ENCODE data around the gene TRABD.

Gene TRABD

GRCh38 chr22:50208939-50209892, 23.5 kb downstream of the TRABD start:
- Histone ChIP-seq H2BK5ac (ENCODE audit: low read depth, low read length, poor library complexity) (no peak overlapping the region), H3K4me2 (ENCODE audit: low read length) (no peak overlapping the region), H3K27ac (ENCODE audit: low read depth, low read length) (no peak overlapping the region), H3K36me3 (ENCODE audit: control insufficient read depth in 1 of 2, insufficient read depth in 2 of 2, low read length in 2 of 2) (peaks cover 52 to 53% of the 10 kb centered on the region in 2 experiments), H3K9me3 (ENCODE audit: insufficient read depth, low read depth, low read length) (peaks cover 4% of the 10 kb centered on the region), H2AFZ (ENCODE audit: insufficient read depth, low read length, poor library complexity) (no peak overlapping the region), H3K23ac (ENCODE audit: low read length) (no peak overlapping the region), H3K79me1 (ENCODE audit: low read length) (no peaks in the 10 kb centered on the region), H3K79me2 (ENCODE audit: control insufficient read depth, insufficient read depth, low read length, poor library complexity) (no peaks in the 10 kb centered on the region), H3K18ac (ENCODE audit: low read length) (no peak overlapping the region), H2BK12ac (ENCODE audit: low read length) (no peak overlapping the region), H3K27me3 (ENCODE audit: insufficient read depth, low read length) (no peaks in the 10 kb centered on the region), H3K4ac (ENCODE audit: low read depth, low read length) (no peak overlapping the region), H2BK120ac (ENCODE audit: insufficient read depth, low read length, poor library complexity) (no peak overlapping the region), H4K8ac (ENCODE audit: low read depth, low read length) (no peak overlapping the region), H3K14ac (ENCODE audit: low read length) (no peak overlapping the region), H2AK5ac (ENCODE audit: low read length) (no peak overlapping the region), H4K12ac (ENCODE audit: low read depth, low read length) (no peak overlapping the region), H3K4me1 (ENCODE audit: control insufficient read depth in 1 of 2, insufficient read depth in 2 of 2, low read length in 2 of 2) (peaks cover 0 to 4% of the 10 kb centered on the region in 2 experiments), H4K91ac (ENCODE audit: low read depth, low read length) (no peak overlapping the region), H3K9ac (ENCODE audit: low read length) (no peak overlapping the region), H3K4me3 (ENCODE audit: low read depth, low read length) (no peak overlapping the region)
- no peak for DNase-seq
- WGBS (ENCODE audit: extremely low coverage, insufficient coverage, insufficient read length) = no CpG with 5 or more reads among the region's 31 CpGs

DNA sequence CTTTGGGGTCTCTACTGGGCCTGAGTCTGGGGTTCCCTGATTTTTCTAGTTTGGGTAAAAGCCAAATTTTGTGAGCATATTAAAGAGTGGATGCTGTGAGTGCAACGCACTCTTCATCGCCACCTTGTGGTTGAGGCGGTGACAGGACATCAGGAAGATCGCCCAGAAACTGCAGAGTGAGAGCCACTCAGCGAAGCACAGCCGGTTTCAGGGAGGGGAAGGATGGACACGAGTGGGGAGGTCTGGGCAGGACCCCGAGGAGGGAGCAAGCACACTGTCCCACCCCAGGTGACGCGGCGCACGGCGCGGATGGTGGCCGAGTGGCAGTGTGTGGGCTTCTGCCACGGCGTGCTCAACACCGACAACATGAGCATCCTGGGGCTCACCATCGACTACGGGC, 24.2 kb downstream of the TRABD start:
- peak in 1 of 2 donors; percentile 73 for DNase-seq
- no peak overlapping the region for H3K14ac ChIP-seq (ENCODE audit: low read length)
- no peak overlapping the region for H3K4me3 ChIP-seq (ENCODE audit: low read depth, low read length)
- H3K18ac ChIP-seq (ENCODE audit: low read length) = no peak overlapping the region
- no peak overlapping the region for H2BK12ac ChIP-seq (ENCODE audit: low read length)
- no peak overlapping the region for H3K23ac ChIP-seq (ENCODE audit: low read length)
- no peaks in the 10 kb centered on the region for H3K27me3 ChIP-seq (ENCODE audit: insufficient read depth, low read length)
- no CpG with 5 or more reads among the region's 20 CpGs for WGBS (ENCODE audit: extremely low coverage, insufficient coverage, insufficient read length)
- peaks cover 4% of the 10 kb centered on the region for H3K9me3 ChIP-seq (ENCODE audit: insufficient read depth, low read depth, low read length)
- H3K4me1 ChIP-seq (ENCODE audit: control insufficient read depth in 1 of 2, insufficient read depth in 2 of 2, low read length in 2 of 2) = peaks cover 0 to 4% of the 10 kb centered on the region in 2 experiments
- no peaks in the 10 kb centered on the region for H3K79me1 ChIP-seq (ENCODE audit: low read length)
- no peak overlapping the region for H4K91ac ChIP-seq (ENCODE audit: low read depth, low read length)
- H4K12ac ChIP-seq (ENCODE audit: low read depth, low read length) = no peak overlapping the region
- H3K4me2 ChIP-seq (ENCODE audit: low read length) = no peak overlapping the region
- no peak overlapping the region for H2AK5ac ChIP-seq (ENCODE audit: low read length)
- H3K9ac ChIP-seq (ENCODE audit: low read length) = no peak overlapping the region
- no peaks in the 10 kb centered on the region for H3K79me2 ChIP-seq (ENCODE audit: control insufficient read depth, insufficient read depth, low read length, poor library complexity)
- no peak overlapping the region for H2AFZ ChIP-seq (ENCODE audit: insufficient read depth, low read length, poor library complexity)
- H2BK120ac ChIP-seq (ENCODE audit: insufficient read depth, low read length, poor library complexity) = no peak overlapping the region
- no peak overlapping the region for H4K8ac ChIP-seq (ENCODE audit: low read depth, low read length)
- peaks cover 56% of the 10 kb centered on the region in 2 experiments for H3K36me3 ChIP-seq (ENCODE audit: control insufficient read depth in 1 of 2, insufficient read depth in 2 of 2, low read length in 2 of 2)
- H3K27ac ChIP-seq (ENCODE audit: low read depth, low read length) = no peak overlapping the region
- H3K4ac ChIP-seq (ENCODE audit: low read depth, low read length) = no peak overlapping the region
- no peak overlapping the region for H2BK5ac ChIP-seq (ENCODE audit: low read depth, low read length, poor library complexity)

DNA sequence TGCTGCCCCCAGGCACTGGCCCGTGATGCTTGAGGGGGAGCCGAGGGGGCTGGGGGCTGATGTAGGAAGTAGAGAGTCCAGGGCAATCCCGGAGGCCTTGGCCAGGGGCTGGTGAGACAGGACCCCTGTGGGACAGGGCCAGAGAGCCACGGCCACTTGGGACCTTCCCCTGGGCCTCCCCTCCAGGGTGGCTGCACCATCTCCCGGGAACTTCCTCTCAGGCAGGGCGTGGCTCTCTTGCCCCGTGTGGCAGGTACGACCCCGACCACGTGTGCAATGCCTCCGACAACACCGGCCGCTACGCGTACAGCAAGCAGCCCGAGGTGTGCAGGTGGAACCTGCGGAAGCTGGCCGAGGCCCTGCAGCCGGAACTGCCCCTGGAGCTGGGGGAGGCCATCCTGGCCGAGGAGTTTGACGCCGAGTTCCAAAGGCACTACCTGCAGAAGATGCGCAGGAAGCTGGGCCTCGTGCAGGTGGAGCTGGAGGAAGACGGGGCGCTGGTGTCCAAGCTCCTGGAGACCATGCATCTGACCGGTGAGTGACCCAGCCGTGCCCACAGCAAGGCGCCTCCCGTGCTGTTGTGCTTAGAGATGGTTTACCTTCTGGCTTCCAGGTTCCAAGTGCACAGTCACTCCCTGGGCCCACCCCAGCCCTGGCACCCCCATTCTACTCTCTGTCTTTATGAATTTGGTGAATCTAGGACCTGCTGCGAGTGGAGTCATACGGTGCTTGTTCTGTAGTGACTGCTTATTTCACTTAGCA, 24.8 kb downstream of the TRABD start:
- no peak overlapping the region for H2BK120ac ChIP-seq (ENCODE audit: insufficient read depth, low read length, poor library complexity)
- no peak overlapping the region for H4K91ac ChIP-seq (ENCODE audit: low read depth, low read length)
- H2AFZ ChIP-seq (ENCODE audit: insufficient read depth, low read length, poor library complexity) = no peak overlapping the region
- H3K4me2 ChIP-seq (ENCODE audit: low read length) = no peak overlapping the region
- no peaks in the 10 kb centered on the region for H3K79me1 ChIP-seq (ENCODE audit: low read length)
- no CpG with 5 or more reads among the region's 32 CpGs for WGBS (ENCODE audit: extremely low coverage, insufficient coverage, insufficient read length)
- no peak overlapping the region for H3K18ac ChIP-seq (ENCODE audit: low read length)
- peaks cover 4% of the 10 kb centered on the region for H3K9me3 ChIP-seq (ENCODE audit: insufficient read depth, low read depth, low read length)
- no peak overlapping the region for H4K12ac ChIP-seq (ENCODE audit: low read depth, low read length)
- H3K4me3 ChIP-seq (ENCODE audit: low read depth, low read length) = peak overlapping the region; percentile 10
- no peak overlapping the region for H2BK5ac ChIP-seq (ENCODE audit: low read depth, low read length, poor library complexity)
- H3K4ac ChIP-seq (ENCODE audit: low read depth, low read length) = no peak overlapping the region
- H3K9ac ChIP-seq (ENCODE audit: low read length) = no peak overlapping the region
- no peak overlapping the region for H2AK5ac ChIP-seq (ENCODE audit: low read length)
- H3K14ac ChIP-seq (ENCODE audit: low read length) = no peak overlapping the region
- no peaks in the 10 kb centered on the region for H3K27me3 ChIP-seq (ENCODE audit: insufficient read depth, low read length)
- H3K23ac ChIP-seq (ENCODE audit: low read length) = no peak overlapping the region
- peaks cover 62% of the 10 kb centered on the region in 2 experiments for H3K36me3 ChIP-seq (ENCODE audit: control insufficient read depth in 1 of 2, insufficient read depth in 2 of 2, low read length in 2 of 2)
- no peak overlapping the region for H3K27ac ChIP-seq (ENCODE audit: low read depth, low read length)
- no peaks in the 10 kb centered on the region for H3K79me2 ChIP-seq (ENCODE audit: control insufficient read depth, insufficient read depth, low read length, poor library complexity)
- no peak overlapping the region for H2BK12ac ChIP-seq (ENCODE audit: low read length)
- H3K4me1 ChIP-seq (ENCODE audit: control insufficient read depth in 1 of 2, insufficient read depth in 2 of 2, low read length in 2 of 2) = peaks cover 0 to 4% of the 10 kb centered on the region in 2 experiments
- DNase-seq = no peak
- no peak overlapping the region for H4K8ac ChIP-seq (ENCODE audit: low read depth, low read length)

DNA sequence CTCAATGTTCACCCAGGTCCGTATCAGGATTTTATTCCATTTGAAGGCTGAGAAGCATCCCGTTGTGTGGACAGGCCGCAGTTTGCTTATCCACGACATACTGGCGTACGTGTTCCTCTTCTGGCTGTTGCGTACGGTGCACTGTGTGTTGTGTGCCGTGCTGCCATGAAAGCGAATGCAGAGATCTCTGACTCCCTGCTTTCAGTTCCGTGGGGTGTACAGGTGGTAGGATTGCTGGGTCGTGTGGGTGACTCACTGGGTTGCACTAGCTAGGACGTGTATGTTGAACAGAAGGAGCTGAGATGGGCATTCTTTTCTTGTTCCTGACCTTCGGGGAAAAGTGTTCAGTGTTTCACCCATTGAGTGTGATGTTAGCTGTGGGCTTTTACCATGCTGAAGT, 25.4 kb downstream of the TRABD start:
- no peak overlapping the region for H3K18ac ChIP-seq (ENCODE audit: low read length)
- H3K27me3 ChIP-seq (ENCODE audit: insufficient read depth, low read length) = no peaks in the 10 kb centered on the region
- no peak overlapping the region for H3K4me3 ChIP-seq (ENCODE audit: low read depth, low read length)
- H2AFZ ChIP-seq (ENCODE audit: insufficient read depth, low read length, poor library complexity) = no peak overlapping the region
- H3K4me2 ChIP-seq (ENCODE audit: low read length) = no peak overlapping the region
- H3K27ac ChIP-seq (ENCODE audit: low read depth, low read length) = no peak overlapping the region
- H2BK120ac ChIP-seq (ENCODE audit: insufficient read depth, low read length, poor library complexity) = no peak overlapping the region
- peaks cover 4% of the 10 kb centered on the region for H3K9me3 ChIP-seq (ENCODE audit: insufficient read depth, low read depth, low read length)
- H3K9ac ChIP-seq (ENCODE audit: low read length) = no peak overlapping the region
- H3K36me3 ChIP-seq (ENCODE audit: control insufficient read depth in 1 of 2, insufficient read depth in 2 of 2, low read length in 2 of 2) = peaks cover 63 to 64% of the 10 kb centered on the region in 2 experiments
- no peak overlapping the region for H3K23ac ChIP-seq (ENCODE audit: low read length)
- no peak overlapping the region for H4K12ac ChIP-seq (ENCODE audit: low read depth, low read length)
- WGBS (ENCODE audit: extremely low coverage, insufficient coverage, insufficient read length) = no CpG with 5 or more reads among the region's 14 CpGs
- no peaks in the 10 kb centered on the region for H3K79me1 ChIP-seq (ENCODE audit: low read length)
- H4K91ac ChIP-seq (ENCODE audit: low read depth, low read length) = no peak overlapping the region
- no peak overlapping the region for H3K14ac ChIP-seq (ENCODE audit: low read length)
- H3K4me1 ChIP-seq (ENCODE audit: control insufficient read depth in 1 of 2, insufficient read depth in 2 of 2, low read length in 2 of 2) = peaks cover 0 to 4% of the 10 kb centered on the region in 2 experiments
- no peak overlapping the region for H4K8ac ChIP-seq (ENCODE audit: low read depth, low read length)
- no peak overlapping the region for H2BK12ac ChIP-seq (ENCODE audit: low read length)
- no peak for DNase-seq
- no peak overlapping the region for H2BK5ac ChIP-seq (ENCODE audit: low read depth, low read length, poor library complexity)
- no peak overlapping the region for H3K4ac ChIP-seq (ENCODE audit: low read depth, low read length)
- no peaks in the 10 kb centered on the region for H3K79me2 ChIP-seq (ENCODE audit: control insufficient read depth, insufficient read depth, low read length, poor library complexity)
- H2AK5ac ChIP-seq (ENCODE audit: low read length) = no peak overlapping the region

Data from trophoblast cell (in vitro differentiated cells and primary cell).